ENCODE results near the gene TMEM259. TPM values are rescaled to one million over a fixed set of nuclear protein-coding genes. Genes with fewer than 3 reads are reported as not detected.
A peak's percentile ranks its signal among the peaks of the same experiment; 100 is the strongest.

The TMEM259 gene
- total and polyA plus RNA-seq, 2 of the 13 experiments (the other 11 are each of a cell fraction or from before 2014, with no cell fraction given): 64.7 to 164 TPM

- TF ChIP-seq GMEB1 (CRISPR knock-in tag; IDR thresholded peaks at IDR 0.05; ENCODE audit: borderline replicate concordance) (0 out of 2 replicates have a peak, but pooled peaks have one; percentile 36), NCOA1 (CRISPR knock-in tag; IDR thresholded peaks at IDR 0.05) (no peak), ZNF430 (CRISPR knock-in tag; IDR thresholded peaks at IDR 0.05) (peak; percentile 62; the same call in 1 of the 2 replicates), MTERF4 (CRISPR knock-in tag; IDR thresholded peaks at IDR 0.05) (no peak), ELF1 (CRISPR knock-in tag; IDR thresholded peaks at IDR 0.05) (0 out of 2 replicates have a peak, but pooled peaks have one; percentile 41), ATF6 (CRISPR knock-in tag; conservative IDR thresholded peaks at IDR 0.05) (no peak), POLR2A (IDR thresholded peaks at IDR 0.05; ENCODE audit: insufficient read depth in 1 of 2, low read depth in 2 of 2, low read length in 2 of 2) (peak in 1 of 2 experiments; percentile 54; a peak in 1 of 4 replicates), ZNF567 (CRISPR knock-in tag; IDR thresholded peaks at IDR 0.05; ENCODE audit: borderline replicate concordance) (no peak), SYNCRIP (IDR thresholded peaks at IDR 0.05; ENCODE audit: insufficient read depth, low read depth, low read length) (no peak), ZNF44 (CRISPR knock-in tag; IDR thresholded peaks at IDR 0.05) (no peak), ZNF558 (CRISPR knock-in tag; IDR thresholded peaks at IDR 0.05; ENCODE audit: borderline replicate concordance) (no peak), GPBP1L1 (CRISPR knock-in tag; IDR thresholded peaks at IDR 0.05) (no peak), KLF9 (CRISPR knock-in tag; IDR thresholded peaks at IDR 0.05; ENCODE audit: low read depth) (no peak), HMG20B (CRISPR knock-in tag; conservative IDR thresholded peaks at IDR 0.05) (0 out of 2 replicates have a peak, but pooled peaks have one; percentile 7), ZNF432 (CRISPR knock-in tag; IDR thresholded peaks at IDR 0.05; ENCODE audit: borderline replicate concordance) (no peak), THRA (CRISPR knock-in tag; IDR thresholded peaks at IDR 0.05; ENCODE audit: borderline replicate concordance) (peak; percentile 61; the same call in 1 of the 2 replicates), BCL6 (CRISPR knock-in tag; IDR thresholded peaks at IDR 0.05) (peak; percentile 61), KAT2B (IDR thresholded peaks at IDR 0.05; ENCODE audit: borderline replicate concordance, low read depth, low read length) (no peak), ZNF564 (CRISPR knock-in tag; IDR thresholded peaks at IDR 0.05) (no peak), HOXA9 (CRISPR knock-in tag; IDR thresholded peaks at IDR 0.05; ENCODE audit: borderline replicate concordance) (no peak), ZNF138 (CRISPR knock-in tag; IDR thresholded peaks at IDR 0.05; ENCODE audit: low read depth) (no peak), U2AF2 (IDR thresholded peaks at IDR 0.05; ENCODE audit: low read depth, low read length) (no peak), SP4 (CRISPR knock-in tag; IDR thresholded peaks at IDR 0.05) (0 out of 2 replicates have a peak, but pooled peaks have one; percentile 21), ARNT (IDR thresholded peaks at IDR 0.05) (no peak), HDAC1 (CRISPR knock-in tag; IDR thresholded peaks at IDR 0.05) (peak; percentile 82)
Measured at GRCh38 chr19:993361-993830, 27.5 kb downstream of the TMEM259 start (continued).

Measured in HepG2 (cell line).